Choroid plexus epithelial cell (primary cell): ENCODE data around the gene GDF7.

Experiments used
- DNase-seq: peaks from one replicate; pipeline ENCODE4 v3.0.0-alpha.2; 2010; ENCODE audit warnings: low read depth
- H3K4me3 ChIP-seq: 2 replicates; pipeline ENCODE4 v1.5.1; 2011; ENCODE audit warnings: low read depth, mild to moderate bottlenecking, control low read depth, low read length, moderate library complexity
- TF ChIP-seq, protein P1 (sequence below): conservative IDR thresholded peaks from 2 replicates; pipeline ENCODE4 v1.5.1; 2011; ENCODE audit warnings: low read depth, mild to moderate bottlenecking, control low read depth, inconsistent platforms, low read length, moderate library complexity

Gene GDF7

DNA sequence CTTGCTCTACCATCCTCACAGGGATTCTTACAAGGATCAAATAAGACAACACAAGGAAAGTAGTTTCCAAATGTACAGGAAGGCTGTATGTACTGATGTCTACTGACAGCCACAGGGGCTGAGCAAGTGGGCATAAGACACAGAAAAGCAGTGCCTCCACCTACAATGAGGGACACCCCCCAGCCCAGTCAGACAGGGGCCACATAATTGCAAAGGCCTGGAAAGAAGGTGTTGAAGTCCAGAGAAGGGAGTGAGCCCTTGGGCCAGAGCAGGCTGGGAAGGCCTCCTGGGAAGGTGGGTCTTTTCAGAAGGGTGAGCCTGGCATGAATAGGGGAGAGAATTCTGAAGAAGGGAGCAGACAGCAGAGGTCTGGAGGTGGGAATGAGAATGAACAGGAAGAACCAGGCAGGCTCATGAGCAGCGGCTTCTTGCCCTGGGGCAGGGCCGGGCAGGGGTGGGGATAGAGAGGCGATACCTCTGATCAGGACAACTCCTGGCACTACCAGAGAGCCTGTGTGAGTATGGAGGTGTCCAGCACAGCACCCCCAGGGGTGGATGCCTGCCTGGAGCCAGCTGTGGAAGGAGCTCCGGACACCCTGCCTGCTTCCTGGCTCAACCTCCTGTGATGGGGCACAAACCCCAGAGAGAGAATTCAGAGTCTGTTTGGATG is 46.1 kb upstream of the GDF7 start:
- no peak overlapping the region for H3K4me3 ChIP-seq
- DNase-seq: no peak
- TF ChIP-seq, protein P1, sequence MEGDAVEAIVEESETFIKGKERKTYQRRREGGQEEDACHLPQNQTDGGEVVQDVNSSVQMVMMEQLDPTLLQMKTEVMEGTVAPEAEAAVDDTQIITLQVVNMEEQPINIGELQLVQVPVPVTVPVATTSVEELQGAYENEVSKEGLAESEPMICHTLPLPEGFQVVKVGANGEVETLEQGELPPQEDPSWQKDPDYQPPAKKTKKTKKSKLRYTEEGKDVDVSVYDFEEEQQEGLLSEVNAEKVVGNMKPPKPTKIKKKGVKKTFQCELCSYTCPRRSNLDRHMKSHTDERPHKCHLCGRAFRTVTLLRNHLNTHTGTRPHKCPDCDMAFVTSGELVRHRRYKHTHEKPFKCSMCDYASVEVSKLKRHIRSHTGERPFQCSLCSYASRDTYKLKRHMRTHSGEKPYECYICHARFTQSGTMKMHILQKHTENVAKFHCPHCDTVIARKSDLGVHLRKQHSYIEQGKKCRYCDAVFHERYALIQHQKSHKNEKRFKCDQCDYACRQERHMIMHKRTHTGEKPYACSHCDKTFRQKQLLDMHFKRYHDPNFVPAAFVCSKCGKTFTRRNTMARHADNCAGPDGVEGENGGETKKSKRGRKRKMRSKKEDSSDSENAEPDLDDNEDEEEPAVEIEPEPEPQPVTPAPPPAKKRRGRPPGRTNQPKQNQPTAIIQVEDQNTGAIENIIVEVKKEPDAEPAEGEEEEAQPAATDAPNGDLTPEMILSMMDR: no peak

DNA sequence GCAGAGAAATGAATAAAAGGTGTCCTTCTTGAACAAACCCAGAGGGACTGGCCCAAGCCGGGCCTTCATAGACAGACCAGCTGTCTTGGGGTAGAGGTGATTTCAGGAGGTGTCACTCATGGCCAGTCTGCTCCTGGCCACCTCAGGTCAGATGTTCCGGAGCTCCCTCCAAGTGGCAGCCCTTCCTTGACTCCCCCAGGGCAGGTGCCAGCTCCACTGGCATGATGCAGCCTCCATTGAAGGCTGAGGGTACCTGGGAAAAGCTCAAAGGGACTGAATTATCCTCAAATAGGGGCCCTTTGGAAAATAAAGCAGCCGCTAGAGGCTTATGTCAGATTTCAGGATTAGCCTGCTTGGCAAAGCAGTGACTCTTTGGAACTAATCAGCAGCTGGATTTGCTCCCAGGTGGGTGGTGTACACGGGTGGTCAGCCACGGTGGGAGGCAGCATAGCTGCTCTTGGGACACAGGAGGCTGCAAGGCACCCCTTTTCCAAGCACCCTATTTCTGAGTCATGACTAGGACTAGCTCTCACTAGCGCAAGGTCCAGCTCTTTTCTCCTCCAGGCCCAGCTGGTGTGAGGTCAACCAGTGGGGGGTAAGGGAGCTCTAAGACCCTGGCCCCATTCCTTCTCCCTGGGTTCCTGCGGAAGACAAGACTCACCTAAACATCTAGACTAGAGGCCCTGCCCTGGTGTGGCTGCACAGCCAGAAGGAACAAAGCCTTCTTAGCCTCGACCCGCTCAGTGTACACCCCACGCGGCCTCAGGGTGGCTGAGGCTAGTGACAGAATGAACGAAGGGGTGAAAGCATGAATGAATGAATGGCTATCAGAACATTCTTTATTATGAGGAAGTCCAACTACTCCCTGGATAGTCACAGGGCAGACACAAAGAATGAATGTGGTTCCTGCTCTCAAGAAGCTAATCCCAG is 45.3 kb upstream of the GDF7 start:
- H3K4me3 ChIP-seq: no peak overlapping the region
- DNase-seq: no peak
- TF ChIP-seq, protein P1: no peak

DNA sequence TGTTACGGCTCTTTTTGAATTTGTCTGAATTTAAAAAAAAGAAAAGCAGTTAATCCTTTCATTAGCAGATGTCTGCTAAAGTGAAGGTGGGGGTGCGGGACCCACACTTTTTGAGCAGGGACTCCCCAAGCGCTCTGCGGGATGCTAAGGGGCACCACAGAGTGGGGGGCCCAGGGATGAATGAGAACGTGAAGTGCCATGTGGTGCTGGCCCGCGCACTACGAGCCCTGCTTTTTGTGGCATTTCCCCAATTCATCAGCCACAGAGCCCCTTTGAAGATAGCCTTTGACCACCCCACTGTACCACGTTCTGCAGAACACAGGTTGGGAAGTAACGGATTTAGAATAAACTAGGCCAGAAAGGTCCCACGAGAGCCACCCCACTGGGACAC is 44.7 kb upstream of the GDF7 start:
- no peak overlapping the region for H3K4me3 ChIP-seq
- TF ChIP-seq, protein P1: no peak
- DNase-seq: no peak

DNA sequence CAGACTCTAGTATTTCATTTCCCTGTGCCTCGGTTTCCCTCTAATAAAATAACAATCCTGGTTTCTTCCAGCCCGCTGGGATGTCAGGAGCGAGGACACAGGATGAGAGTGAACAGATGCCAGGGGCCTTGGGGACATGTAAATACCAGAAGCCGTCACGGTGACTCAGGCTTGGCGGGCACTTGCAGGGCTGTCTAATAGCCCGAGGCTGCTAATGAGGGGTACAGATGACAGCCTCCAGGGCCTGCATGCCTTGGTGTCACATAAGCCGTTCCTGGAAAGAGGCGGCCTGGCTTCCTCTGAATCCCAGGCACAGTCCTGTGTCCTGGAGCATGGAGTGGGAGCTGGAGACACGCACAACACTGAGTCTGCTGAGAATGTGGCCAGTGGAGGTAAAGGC is 44.2 kb upstream of the GDF7 start:
- no peak for DNase-seq
- TF ChIP-seq, protein P1: no peak
- no peak overlapping the region for H3K4me3 ChIP-seq

DNA sequence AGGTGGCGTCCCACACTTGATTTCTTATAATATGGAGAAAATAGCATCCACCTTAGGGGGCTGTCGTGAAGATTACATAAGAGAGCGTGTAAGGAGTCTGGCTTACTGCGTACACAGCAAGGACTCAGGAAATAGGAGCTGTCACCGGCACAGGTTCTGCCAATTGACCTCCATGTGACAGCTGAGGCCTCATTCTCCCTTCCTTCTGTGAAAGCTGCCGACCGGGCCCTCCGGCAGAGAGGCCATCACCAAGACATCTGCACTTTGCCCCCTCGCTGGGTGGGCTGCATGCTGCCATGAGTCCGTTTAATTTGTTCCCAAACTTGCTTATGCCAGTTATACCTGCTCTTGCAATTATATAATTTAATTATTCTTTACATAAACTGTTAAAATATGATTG is 43.7 kb upstream of the GDF7 start:
- no peak for DNase-seq
- TF ChIP-seq, protein P1: no peak
- H3K4me3 ChIP-seq: no peak overlapping the region

DNA sequence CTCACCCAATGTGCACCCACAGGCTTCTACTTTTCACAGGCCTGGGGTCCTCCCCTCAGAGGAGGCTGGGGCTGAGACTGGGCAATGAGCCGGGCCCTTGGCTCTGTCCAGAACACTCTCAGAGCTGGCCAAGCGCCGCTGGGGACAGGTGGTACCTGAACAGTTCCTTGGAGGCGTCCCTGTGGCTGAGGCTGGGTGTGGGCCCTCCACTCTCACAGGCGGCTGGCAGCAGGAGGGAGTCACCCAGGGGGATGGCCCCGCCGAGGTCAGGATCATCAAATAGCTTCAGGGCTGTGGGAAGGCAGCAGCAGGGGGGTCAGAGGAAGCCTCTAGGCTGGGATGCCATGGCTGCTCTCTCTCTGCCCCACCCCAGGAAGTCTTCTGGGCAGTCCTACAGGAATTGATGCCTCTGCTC is 43.2 kb upstream of the GDF7 start:
- TF ChIP-seq, protein P1: no peak
- H3K4me3 ChIP-seq: no peak overlapping the region
- DNase-seq: no peak
